HG02884 (cell line): ENCODE measurements around the gene UVSSA.

Experiments
- ATAC-seq: cut with Tn5 transposase; IDR thresholded peaks from one replicate; pipeline ENCODE4 v1.9.1; 2021; ENCODE audit warnings: mild to moderate bottlenecking, moderate library complexity; ENCODE audit not compliant: unreplicated experiment

The UVSSA gene, protein sequence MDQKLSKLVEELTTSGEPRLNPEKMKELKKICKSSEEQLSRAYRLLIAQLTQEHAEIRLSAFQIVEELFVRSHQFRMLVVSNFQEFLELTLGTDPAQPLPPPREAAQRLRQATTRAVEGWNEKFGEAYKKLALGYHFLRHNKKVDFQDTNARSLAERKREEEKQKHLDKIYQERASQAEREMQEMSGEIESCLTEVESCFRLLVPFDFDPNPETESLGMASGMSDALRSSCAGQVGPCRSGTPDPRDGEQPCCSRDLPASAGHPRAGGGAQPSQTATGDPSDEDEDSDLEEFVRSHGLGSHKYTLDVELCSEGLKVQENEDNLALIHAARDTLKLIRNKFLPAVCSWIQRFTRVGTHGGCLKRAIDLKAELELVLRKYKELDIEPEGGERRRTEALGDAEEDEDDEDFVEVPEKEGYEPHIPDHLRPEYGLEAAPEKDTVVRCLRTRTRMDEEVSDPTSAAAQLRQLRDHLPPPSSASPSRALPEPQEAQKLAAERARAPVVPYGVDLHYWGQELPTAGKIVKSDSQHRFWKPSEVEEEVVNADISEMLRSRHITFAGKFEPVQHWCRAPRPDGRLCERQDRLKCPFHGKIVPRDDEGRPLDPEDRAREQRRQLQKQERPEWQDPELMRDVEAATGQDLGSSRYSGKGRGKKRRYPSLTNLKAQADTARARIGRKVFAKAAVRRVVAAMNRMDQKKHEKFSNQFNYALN

DNA sequence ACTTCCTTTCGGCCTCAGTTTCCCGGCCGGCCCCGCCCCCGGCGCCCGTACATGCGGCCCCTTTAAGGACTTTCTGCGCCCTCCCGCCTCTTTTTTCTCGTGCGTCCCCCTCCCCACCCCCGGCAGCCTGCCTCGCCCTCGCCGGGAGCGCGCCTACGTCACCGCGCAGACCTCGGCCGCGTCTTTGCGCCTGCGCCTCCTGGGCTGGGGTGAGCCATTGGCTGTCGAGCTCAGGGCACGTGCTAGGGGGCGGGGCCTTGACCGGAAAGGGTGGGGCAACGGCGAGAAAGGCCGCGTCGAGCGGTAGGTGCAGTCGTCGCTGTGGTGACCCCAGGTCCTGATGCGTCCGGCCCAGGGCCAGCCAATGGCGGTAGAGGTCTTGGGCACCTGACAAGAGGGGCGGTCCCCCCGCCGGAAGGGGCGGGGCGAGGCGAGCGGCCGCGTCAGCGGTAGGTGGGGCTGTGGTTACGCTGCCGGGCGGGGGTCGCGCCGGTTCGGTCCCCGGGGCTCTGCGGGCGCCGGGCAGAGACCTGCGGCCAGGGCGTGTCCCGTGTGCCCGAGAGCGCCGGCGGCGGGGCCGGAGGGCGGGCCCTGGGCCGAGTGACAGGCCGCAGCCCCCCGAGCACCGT lies at the start of gene UVSSA:
Gene UVSSA (plus strand): TSS at position 428 of the 629 bp plus-strand sequence. CDS start 884 bp downstream, outside the sequence.
- peak; percentile 90 for ATAC-seq

DNA sequence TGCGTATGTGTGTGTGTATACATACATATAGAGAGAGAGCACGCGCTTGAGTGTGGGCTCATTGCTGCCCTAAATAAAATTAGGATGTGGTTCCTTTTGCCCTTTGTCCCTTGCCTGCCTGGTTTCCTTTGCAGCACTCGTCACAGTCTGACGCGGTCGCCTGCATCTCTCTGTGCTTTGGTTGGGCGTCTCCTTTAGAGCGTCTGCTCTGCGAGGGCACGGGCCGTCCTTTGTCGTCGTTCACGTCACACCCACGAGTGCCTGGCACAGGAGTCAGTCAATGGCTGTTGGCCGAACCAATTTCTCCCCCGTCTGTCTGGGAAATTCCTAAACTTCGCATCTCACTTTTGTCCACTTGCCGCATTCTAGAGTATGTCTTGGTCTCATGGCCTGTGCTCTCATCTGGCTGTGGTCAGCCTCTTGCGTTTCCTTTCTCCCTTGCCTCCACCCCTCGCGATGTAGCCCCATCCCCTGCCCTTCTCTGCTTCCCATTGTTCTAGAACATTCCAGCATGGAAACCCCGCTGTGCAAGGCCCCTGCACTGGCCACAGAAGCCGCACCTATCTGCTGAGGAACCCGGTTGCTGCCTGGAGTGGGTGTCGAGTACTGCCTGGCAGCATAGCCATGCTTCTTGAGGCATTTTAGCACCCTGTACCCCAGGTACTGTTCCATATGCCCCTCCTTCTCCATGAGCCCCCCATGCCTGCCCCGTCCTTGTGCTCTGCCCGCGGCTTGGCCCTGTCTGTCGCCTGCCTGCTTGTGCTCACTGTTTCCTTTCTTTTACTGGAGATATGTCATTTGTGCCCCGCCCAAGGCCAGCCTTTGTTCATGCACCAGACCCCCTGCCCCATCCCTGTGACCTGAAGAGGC lies 49.3 kb upstream of the UVSSA start:
- no peak for ATAC-seq

DNA sequence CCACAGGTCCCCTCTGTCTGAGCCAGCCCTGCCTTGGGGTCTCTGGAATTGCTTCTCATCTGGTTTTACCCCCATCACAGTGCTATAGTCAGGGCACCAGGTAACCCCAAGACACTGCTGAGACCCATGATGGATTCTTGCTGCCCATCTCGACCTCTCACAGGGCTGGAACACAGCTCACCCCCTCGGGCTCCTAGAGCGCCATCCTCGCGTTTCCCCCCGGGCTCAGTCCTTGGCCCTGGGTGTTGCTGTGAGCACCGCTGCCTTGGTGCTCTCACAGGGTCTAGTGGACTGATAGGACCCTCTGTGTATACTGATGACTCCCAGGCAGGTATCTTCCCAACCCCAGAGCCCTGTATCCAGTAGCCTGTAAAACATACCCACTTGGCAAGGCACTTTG lies 48.5 kb upstream of the UVSSA start:
- ATAC-seq, result no peak

DNA sequence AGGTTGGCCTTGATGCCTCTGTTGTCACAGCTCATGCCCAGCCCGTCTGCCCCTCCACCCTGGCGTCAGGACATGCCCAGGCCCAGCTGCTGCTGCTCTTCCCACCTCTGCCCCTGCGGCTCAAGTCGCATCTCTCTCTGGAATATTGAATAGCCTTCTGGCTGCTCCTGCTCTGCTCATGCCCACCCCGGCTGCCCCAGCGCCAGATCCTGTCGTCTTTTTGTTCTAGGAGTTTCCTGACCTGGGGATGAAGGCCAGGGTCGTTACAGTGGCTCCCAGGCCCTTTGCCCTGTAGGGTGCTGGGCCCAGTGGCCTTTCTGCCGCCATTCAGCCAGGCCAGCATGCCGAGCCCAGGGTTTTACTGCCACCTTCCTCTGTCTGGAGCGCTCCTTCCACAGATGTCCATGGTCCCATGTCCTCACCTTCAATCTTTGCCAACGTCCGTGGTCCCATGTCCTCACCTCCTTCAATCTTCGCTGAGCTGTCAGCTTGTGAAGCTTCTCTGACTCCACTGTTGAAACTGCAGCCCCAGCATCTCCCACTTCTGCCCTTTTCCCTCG lies 47.6 kb upstream of the UVSSA start:
- no peak for ATAC-seq

DNA sequence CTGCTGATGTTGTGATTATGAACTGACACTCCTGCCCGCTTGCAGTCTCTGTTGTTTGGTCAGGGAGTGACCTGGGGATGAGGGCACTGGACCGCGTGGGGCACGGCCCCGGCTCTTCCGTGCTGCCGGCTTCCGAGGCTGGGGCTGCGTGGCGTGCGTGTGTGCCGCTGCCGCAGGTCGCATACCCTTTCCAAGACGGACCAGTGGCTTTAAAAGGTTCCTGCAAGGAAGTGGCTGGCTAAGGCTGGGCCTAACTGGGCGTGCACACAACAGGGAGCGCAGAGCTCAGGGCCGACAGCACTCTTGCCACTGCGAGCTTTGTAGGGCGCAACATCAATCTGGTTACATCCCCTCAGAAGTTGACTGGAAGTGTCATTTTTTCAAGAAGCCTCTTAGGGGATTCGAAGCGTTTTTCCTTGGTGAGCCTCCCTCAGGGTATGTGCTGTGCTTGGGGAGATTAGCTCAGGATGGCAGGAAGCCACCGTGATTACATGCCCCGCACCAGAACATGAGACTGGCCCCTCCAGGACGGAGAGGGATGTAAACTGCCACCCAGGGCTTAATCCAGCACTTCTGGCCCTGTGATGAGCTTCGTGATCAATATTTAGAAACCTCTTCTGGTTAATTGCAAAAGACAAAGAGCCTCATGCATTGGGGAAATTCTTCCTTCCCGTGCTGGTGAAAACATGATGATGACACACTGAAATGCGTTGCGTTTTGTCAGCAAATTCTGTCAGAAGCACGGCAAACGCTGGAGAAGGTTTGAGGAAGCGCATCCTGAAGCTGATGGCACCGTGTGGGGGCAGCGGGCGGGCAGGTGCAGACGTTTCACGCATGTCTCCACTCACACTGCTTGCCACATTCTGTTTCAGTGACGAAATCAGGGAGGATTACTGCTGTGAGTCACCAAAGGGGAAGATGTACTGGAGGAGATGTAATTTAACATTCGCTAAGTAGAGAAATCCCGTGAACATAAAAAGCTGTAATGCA lies 46.2 kb upstream of the UVSSA start:
- ATAC-seq, result no peak

DNA sequence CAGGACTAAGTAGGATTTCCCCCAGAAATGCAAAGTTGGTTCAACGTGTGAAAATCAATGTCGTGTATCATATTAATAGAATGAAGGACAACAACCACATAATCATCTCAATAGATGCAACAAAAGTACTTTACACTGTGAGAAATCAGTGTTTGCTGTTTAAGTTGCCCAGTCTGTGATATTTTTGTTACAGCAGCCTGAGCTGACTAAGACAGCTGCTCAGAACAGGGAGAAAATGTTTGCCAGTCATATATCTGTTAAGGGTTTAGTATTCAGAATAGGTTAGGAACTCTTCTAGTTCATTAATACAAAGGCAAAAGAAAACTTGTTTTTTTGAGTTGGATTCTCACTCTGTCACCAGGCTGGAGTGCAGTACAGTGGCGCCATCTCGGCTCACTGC lies 44.8 kb upstream of the UVSSA start:
- ATAC-seq, result no peak

DNA sequence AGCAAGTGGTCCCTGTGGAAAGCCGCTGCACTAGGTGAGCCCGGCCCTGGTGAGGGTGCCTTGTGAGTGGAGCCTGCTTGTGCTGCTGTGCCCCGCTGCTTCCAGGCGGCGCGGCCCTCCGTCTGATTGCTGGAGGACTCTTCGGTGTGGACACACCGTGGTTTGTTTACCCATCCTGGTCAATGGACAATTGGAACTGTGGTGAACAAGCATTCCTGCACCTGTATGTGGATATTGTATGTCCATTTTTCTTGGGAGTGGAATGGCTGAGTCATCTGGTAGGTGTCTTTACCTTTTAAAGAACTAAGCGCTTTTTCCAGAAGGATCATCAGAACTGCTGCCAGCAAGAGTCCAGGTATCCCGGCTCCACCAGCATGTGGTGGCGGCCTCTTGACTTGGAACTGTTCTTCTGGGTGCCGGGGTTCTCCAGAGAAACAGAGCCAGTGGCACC lies 41.7 kb upstream of the UVSSA start:
- ATAC-seq, result no peak

DNA sequence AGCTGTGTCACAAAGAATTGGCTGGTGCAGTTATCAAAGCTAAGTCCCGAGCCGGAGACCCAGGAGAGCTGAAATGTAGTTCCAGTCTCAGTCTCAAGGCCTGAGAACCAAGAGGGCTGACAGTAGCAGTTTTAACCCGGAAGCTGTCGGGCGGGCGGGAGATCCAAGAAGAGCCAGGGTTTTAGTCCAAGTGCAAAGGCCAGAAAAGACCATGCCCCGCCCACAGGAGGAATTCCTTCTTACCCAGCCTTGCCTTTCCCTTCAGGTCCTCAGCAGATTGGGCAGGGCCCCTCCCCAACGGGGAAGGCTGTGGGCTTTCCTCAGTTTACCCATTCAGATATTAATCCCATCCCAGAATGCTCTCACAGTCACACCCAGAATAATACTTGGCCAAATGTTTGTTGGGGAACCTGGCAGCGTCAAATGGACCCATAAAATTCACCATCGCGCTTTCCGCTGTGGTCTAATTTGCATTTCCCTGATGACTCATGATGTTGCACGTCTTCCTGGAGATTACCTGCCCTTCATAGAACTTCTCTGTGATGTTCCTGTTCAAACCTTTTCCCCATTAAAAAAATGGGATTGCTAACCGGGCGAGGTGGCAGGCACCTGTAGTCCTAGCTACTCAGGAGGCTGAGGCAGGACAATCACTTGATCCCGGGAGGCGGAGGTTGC lies 41.1 kb upstream of the UVSSA start:
- no peak for ATAC-seq

DNA sequence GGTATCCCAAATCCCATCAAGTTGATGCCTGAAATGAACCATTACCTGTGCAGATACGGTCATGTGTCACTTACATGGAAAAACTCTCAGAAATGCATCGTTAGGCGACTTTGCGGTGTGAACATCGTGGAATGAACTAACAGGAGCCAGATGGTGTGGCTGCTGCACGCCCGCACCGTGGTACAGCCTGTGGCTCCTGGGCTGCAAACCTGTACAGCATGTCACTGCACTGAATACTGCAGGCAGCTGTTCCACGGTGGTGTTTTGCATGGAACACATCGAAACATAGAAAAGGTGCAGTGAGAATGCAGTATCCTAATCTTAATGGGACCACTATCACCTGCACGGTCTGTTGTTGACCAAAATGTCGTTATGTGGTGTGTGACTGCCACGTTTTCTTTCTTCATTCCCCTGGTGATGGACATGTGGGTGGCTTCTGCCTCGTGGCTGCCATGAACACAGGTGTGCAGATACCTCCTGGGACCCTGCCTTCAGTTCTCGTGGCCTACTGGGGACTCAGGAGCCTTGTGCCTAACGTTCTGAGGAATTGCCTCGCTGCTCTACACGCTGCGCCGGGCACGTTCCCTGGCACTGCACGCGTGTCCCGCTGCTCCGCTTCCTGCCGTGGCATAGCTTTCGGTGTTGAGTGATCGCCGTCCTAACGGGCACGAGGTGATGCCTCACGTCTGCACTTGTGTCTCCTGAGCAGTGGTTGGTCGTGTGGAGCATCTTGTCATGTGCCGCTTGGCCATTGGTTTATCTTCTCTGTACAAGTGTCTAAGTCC lies 38.9 kb upstream of the UVSSA start:
- ATAC-seq, result no peak

DNA sequence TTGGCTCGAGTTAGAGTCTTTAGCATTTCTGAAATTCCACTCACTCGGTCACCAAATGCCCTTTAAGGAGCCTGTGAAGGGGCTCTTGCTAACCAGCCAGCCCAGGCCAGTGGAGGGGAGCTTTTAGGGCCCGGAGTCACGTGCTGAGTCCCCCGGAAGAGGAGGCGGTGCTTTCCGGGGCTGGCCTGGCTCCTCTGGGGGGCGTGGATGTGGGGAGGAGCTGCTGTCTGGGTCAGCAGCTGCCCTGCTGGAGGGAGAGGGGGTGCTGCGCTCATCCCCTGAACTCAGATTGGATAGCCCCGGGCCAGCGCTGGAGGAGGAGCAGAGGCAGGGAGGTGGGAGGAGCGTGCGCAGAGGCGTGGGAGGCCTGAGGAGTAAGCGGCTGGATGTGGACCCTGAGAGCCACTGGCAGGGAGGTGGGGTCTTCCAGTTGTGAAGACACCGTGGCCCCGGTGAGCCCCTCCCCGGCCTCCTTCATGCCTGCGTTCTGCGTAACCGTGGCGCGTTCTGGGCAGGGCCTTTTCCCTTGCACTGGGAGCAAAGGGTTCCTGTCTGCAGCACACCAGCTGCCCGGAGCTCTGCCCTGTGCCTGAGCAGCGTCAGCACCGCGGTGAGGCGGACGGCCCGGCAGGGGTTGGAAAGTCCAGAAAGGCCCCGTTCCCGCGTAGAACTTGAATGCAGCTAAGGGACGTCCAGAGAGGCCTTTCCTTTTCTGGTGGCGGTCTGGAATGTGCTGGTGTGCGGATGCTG lies 37.6 kb upstream of the UVSSA start:
- ATAC-seq, result peak; percentile 81

DNA sequence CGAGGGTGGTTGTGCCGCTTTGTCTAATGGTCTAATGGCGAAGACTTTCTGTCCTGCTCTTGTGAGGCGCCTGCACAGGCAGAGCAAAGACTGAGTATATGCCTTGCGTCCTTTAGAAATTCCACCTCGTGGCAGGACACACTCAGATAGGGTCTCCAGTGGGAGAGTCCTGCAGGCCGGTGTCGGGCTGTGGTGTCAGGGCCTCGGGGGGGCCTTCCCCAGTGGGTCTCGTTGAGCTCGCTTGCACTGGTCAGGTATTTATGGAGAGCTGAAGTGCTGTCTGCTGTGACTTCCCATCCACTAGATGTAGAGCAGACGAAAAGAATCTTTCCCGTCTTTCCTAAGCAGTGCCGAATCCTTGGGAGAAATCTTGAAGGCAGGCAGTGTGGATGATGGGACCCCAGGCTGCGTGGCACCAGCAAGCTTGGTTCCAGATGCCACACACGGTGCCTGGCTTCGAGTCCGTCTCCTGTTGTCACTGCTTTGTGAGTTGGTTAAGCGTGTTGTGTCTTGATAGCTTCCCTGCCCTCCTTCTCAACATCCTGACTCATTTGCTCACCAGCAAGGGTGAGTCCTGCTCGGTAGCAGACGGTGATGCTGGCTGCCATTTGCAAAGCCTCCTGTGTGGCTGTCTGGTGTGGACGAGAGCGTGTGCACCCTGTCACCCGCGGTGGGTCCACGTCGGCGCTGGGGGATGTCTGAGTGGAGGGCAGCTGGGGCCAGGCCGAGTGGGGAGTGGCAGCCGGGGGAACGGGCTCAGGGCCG lies 36.8 kb upstream of the UVSSA start:
- no peak for ATAC-seq

DNA sequence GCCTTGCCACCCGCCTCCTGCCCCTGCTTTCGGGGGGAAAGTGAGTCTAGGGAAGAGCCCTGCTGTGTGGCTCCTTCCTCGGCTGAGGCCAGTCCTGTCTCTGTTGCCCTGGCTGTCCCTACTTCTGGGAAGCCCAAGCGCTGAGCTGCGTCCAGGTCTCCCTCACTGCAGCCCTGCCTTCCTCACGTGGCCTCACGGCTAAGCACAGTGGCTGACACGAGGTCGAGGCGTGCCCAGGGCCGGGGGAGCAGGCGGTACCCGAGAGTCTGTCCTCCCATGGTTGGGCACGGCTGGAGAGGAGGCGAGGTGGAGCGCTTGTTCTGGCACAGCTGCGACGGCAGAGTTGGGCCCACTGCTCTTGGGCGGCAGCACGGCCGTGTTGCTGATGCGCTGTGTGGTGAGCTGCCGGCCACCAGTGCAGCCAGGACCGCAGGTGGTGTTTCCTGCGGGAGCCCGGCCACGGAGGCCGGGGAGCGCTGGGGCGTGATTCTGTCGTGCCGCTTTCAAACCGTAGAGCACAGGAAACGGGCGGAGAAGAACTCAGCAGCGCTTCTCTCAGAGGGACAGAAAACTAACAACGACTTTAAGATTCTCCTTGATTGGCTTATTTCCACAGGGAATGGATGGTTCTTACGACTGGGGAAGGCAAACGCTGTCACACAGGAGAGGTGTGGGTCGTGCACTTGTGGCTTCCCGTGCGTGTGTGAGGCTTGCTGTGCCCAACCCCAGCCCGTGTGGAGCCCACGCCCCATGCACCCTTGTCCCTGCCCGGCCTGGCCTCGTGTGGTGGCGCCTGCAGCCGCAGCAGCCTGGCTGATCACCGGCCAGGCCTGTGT lies 36.0 kb upstream of the UVSSA start:
- ATAC-seq, result no peak

DNA sequence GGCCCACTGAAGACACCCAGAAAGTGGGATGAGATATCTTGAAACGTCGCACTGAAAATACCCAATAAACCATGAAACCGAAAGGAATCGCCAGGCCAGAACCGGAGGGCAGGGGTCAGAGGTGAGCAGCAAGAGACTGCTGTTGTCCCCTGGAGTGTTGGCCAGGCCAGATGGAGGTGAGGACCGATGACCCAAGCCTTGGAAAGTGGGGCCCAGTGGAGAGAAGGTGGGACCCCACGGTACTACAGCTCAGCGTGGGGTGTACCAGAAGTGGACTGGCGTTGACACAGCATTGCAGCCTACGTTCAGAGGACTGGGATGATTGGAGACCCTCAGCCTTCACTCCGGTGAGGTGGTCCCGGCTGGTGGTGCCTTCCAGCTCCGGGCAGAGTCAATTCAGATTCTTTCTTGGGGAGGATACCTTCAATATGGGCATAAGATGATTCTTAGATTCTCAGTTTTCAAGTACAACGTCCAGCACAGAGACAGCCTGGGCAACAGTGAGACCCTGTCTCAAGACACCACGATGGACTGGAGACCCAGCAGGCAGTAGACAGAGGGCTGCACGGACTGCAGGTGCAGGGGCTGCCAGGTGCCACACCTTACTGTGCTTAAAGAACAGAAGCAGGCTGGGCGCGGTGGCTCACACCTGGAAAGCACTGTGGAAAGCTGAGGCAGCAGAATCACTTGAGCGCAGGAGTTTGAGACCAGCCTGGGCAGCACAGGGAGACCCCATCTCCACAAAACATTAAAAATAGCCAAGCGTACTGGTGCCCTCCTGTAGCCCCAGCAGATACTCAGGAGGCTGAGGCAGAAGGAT lies 34.0 kb upstream of the UVSSA start:
- no peak for ATAC-seq

DNA sequence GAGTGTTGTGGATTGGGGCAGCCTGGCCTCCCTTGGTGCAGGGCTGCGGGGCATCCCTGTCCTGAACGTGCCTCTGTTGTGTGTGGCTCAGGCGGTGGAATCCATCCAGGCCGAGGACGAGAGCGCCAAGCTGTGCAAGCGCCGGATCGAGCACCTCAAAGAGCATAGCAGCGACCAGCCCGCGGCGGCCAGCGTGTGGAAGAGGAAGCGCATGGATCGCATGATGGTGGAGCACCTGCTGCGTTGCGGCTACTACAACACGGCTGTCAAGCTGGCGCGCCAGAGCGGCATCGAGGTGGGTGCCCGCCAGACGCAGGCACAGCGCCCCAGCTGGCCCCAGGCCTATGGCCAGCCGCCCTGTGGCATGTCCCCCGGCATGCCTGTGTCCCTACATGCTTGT lies 31.7 kb upstream of the UVSSA start:
- no peak for ATAC-seq
